Pulmonary artery endothelial cell (primary cell): ENCODE results near the gene KIAA0232. TPM values are rescaled to one million over a fixed set of nuclear protein-coding genes. Genes with fewer than 3 reads are reported as not detected.
"Not testable (repeated sequence)": the region's sequence is repeated elsewhere in the genome, so short reads cannot be mapped to it uniquely, and the experiment has no call there.

Source experiments
- DNase-seq: peaks from one replicate; pipeline ENCODE4 v3.0.0-alpha.2; 2011; ENCODE audit warnings: low read depth, low spot score
- total RNA-seq: library from RNA; depleted of rRNA; stranded (reverse); fragments of >200 nt; gene quantifications from 2 replicates; pipeline ENCODE4 v1.2.3, GENCODE V29; 2014

Gene KIAA0232
- total RNA-seq, 1 donor from 2014 or later = 18.8 TPM

- no peak for DNase-seq
Measured at GRCh38 chr4:6773616-6774540, 8.6 kb upstream of the KIAA0232 start.

GRCh38 chr4:6775746-6776145 is 6.8 kb upstream of the KIAA0232 start:
- DNase-seq = no peak

- no peak for DNase-seq
Measured at GRCh38 chr4:6776920-6777635, 5.4 kb upstream of the KIAA0232 start.

- no peak for DNase-seq
Measured at GRCh38 chr4:6777636-6778281, 4.8 kb upstream of the KIAA0232 start.

- DNase-seq = no peak
Measured at GRCh38 chr4:6778435-6778834, 4.1 kb upstream of the KIAA0232 start.

GRCh38 chr4:6779667-6780565 is 2.6 kb upstream of the KIAA0232 start:
- DNase-seq = no peak

- DNase-seq = no peak
Measured at GRCh38 chr4:6781113-6781512, 1.4 kb upstream of the KIAA0232 start.

- DNase-seq = no peak
Measured at GRCh38 chr4:6781561-6781960, 966 bp upstream of the KIAA0232 start.

GRCh38 chr4:6782846-6783110 is 251 bp downstream of the KIAA0232 start:
- DNase-seq = no peak

GRCh38 chr4:6783111-6783981 is 819 bp downstream of the KIAA0232 start:
- peak; percentile 35 for DNase-seq

GRCh38 chr4:6785572-6785925 is 3.0 kb downstream of the KIAA0232 start:
- no peak for DNase-seq

GRCh38 chr4:6788123-6788522 is 5.6 kb downstream of the KIAA0232 start:
- DNase-seq = no peak

- DNase-seq = not testable (repeated sequence)
Measured at GRCh38 chr4:6791245-6791644, 8.7 kb downstream of the KIAA0232 start.

GRCh38 chr4:6791796-6792195 is 9.3 kb downstream of the KIAA0232 start:
- DNase-seq = not testable (repeated sequence)

GRCh38 chr4:6794189-6794588 is 11.7 kb downstream of the KIAA0232 start:
- DNase-seq = no peak

GRCh38 chr4:6795821-6796220 is 13.3 kb downstream of the KIAA0232 start:
- DNase-seq = no peak

GRCh38 chr4:6797368-6797767 is 14.8 kb downstream of the KIAA0232 start:
- not testable (repeated sequence) for DNase-seq

GRCh38 chr4:6799091-6799490 is 16.6 kb downstream of the KIAA0232 start:
- no peak for DNase-seq

GRCh38 chr4:6802025-6802424 is 19.5 kb downstream of the KIAA0232 start:
- DNase-seq = no peak

- DNase-seq = no peak
Measured at GRCh38 chr4:6802626-6803025, 20.1 kb downstream of the KIAA0232 start.
